HG03039 (cell line): Measurements from ENCODE around the gene ZMAT3.

Source experiments
- ATAC-seq: cut with Tn5 transposase; IDR thresholded peaks from one replicate; pipeline ENCODE4 v1.9.1; 2021; ENCODE audit warnings: mild to moderate bottlenecking, moderate library complexity; ENCODE audit not compliant: unreplicated experiment

The ZMAT3 gene

DNA sequence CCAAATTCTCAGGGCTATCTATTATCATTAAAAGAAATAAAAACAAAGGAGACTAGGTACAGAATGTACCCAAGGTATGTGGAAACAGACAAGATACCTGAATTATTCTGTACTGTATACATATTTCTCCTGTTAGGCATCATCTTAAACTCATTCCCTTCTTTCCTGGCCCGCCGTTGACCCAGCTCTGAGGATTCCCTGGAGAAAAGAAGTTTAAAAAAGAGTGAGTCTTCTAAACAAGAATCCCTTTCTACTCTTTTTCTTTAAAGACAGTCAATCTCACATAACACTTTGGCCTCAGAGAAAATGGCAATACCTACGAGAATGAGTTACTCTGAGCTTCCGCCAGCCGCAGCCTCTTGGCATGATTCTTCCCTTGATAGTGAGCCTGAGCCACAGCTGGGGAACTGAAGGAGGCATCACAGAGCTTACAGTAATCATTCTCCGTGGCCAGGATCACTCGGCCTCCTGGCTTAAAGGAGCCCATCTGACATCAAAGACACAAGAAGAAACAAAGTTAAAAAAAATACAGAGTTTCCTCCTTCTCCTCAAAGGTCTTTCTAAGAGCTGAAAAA lies 44.2 kb downstream of the ZMAT3 start:
- ATAC-seq, result no peak

DNA sequence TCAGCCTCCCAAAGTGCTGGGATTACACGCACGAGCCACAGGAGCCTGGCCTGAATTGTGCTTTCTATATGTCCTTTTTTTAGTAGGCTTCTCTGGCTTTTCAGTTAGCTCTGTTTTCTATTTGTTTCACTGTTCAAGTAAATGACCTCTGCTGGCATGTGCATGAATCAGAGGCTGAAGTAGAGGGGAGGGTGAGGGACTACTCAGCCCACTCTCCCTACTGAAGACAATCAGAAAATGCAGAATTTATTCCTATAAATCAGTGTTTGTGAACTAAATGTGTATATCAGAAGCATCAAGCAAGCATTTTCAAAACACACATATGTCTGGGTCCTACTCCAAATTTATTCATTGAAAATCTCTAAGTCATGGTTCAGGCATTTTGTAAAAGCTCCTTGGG lies 45.0 kb downstream of the ZMAT3 start:
- ATAC-seq, result no peak

DNA sequence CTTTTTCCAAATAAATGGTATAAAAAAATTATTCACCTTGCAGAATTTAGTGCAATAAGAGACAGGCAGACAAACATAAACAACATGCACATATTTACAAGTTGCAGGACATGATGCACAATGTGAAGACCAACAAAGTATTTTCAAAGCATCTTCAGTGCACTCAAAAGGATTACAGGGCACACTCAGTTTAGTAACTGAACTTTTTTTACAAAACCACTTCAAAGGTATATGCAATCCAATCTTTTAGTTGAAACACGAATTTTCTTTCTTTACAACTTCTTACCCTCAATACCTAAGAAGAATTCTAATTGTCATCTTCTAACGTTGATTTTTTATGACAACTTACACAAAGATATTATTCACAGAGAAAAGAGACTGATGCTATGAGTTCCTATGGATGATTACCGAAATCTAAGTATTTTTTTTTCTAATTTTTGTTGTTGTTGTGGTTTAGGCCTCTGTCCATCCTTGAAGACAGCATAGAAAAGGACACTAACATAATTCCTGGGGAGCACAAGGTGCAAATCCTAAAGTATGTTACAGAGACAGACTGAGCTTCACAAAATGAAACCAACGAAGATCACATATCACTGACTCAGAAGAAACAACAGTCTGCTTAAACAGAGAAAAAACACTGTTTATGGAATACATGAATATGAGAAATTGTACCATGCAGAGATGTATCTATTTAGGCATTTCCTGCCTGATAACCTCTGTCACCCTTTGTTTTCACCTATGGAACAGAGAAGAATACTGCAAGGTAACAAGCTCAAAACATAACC lies 50.3 kb downstream of the ZMAT3 start:
- no peak for ATAC-seq

DNA sequence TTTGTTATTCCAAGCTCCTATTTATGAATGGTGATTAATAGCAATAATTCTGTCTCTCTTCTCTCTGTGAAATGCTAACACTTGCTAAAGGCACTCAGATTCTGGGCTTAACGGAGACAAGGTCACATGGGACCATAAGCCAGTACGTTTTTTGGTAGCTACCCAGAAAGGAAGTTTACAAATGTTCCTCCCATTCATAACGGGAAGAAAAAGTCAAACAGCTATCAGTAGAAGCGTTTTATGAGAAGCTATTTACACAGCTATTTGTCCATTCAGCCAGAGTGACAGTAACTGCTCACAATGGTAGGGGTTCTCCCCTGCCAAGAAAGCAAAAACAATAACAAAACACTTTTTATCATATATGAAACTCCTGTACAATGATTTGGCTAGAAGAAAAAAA lies 51.5 kb downstream of the ZMAT3 start:
- ATAC-seq, result no peak

DNA sequence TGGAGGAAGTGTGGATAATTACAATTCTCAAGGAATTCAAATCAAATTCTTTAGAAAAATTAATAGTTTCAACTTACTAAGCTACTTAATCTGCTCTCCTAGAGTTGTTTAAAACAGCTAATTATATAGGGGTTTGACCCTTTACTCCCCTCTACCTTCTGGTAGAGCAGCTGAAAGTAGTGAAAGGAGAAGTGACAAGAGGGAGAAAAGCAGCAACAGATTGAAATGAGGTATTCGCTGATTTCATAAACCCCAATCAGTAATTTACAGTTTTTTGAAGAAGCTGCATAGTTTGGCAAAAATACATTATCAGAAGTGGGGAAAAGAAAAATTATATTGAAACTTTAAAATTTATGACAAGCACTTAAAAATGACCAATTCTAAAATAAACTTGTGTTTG lies 52.8 kb downstream of the ZMAT3 start:
- ATAC-seq, result no peak

DNA sequence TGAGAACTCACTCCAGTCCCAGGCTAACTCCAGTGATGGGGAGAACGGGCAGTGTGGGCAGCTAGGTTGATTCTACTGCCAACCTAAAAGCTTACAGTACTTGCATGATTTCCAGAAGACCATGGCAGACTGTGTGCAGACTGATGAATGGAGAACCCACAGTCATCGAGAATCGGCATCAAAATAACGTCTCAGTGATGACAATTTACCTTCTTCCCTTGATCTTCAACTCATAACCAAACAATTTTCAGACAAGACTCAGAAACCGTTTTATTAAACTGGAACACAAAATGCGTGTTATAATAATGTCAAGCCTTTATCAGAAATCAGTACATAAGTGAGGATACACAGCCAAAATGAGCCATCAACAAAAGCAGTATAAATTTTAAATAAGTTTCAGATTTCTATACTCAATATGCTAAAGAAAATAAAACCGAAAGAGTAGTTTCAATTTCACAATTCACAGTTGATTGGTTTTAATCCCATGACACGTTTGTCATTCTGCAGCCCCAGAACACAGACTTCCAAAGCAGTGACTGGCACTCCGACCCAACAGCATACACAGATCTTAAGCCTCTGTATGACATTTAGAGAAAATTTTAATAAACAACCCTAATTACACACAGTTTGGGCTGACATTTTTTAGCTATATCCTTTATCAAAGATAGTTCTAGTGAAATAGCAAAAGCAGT lies 54.5 kb downstream of the ZMAT3 start:
- peak; percentile 54 for ATAC-seq

DNA sequence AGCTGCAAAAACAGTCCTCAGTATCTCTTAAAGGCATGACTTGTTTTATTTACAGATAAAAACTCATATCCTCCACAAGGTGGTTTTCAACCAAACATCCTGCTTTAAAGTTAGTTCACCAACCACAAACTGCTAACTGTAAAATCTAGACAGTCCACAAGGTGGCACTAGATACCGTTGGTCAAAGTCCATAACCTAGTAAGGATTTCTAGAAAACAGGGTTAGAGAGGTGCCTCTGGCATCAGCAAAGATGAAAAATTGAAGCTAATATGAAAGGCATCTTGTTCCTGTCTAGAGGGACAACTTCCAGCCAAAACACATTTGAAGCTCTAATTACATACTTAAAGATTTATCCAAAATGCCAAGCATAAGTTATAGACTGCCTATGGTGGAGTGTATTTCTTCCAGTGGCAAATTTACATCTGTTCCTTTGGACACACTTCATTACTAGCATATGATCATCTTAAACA lies 56.0 kb downstream of the ZMAT3 start:
- peak; percentile 45 for ATAC-seq

DNA sequence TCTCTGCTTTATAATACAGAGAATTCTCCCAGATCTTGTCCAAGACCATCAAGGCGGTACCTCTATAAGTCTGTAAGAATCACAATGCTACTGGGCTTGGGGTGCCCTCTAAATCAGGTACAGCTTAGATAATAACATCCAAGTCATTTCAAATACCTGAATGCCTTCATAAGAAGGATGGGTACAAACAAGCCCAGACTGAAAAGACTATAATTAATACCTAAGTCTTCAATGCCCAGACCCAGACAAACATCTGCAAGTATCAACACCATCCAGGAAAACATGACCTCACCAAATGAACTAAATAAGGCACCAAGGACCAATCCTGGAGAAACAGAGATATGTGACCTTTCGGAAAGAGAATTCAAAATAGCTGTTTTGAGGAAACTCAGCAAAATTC lies 65.9 kb downstream of the ZMAT3 start:
- no peak for ATAC-seq

DNA sequence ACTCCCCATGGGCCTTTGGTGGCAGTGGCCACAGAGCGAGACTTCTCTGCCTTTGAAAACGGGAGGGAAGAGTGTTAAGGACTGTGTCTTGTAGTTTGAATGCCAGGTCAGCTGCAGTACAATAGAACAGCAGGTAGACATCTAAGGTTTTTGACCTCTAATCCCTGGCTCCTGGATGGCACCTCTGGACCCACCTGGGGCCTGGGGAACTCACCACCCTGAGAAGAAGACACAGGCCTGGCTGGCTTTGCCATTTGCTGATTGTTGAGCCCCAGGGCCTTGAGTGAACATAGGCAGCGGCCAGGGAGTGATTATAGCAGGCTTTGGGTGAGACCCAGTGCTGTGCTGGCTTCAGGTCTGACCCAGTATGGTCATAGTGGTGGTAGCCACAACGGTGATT lies 66.4 kb downstream of the ZMAT3 start:
- ATAC-seq, result no peak

DNA sequence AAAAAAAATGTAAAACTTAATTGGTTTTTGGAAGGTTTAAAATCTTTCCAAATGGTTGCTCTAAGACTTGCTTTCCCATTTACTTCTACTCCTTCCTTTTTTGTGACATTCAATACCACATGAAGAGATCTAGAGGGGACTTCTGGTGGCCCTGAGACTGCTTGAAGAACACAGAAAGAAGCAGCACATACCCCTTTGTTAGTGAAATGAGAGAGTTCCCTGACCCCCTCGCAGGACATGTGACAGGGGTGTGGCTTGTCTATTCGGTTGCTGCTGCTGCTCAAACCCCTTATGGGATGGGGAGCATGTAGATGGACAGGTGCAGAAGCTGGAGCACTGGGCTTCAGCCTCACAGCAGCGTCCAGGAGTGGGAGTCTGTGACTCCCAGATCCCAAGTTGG lies 71.0 kb downstream of the ZMAT3 start:
- no peak for ATAC-seq

DNA sequence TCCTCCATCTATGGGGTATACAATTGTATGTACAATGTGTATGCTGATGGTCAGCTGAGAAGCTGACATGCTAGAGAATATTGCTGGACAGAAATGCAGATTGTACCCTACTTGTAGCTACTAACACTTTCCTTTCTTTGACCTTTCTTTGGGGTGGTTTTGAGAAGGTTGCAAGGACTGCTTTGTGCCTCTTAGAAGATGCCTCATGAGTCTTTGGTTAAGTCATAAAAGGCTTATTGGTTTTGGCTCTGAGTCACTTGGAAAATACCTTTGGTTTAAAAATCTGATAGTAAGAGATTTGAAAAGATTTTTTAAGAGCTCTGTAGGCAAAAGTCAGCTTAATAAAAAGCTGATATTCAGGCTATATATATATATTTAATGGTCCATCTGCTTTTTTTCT lies 71.5 kb downstream of the ZMAT3 start:
- peak; percentile 84 for ATAC-seq

DNA sequence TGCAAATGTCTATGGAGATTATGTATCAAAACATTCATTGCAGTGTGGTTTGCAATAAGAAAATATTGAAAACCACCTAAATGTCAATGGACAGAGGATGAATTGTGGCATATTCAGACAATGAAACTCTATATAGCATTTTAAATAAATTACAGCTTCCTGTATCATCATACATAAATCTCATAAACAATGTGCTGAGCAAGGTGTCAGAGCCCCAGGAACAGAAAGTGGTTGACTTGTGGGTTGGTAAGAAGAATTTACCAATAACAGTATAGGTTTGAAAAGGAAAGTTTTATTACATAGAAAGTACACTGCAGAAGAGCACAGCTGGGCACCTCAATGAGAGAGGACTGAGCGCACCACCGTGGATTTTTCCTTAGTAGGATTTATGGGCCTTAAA lies 75.2 kb downstream of the ZMAT3 start:
- no peak for ATAC-seq

DNA sequence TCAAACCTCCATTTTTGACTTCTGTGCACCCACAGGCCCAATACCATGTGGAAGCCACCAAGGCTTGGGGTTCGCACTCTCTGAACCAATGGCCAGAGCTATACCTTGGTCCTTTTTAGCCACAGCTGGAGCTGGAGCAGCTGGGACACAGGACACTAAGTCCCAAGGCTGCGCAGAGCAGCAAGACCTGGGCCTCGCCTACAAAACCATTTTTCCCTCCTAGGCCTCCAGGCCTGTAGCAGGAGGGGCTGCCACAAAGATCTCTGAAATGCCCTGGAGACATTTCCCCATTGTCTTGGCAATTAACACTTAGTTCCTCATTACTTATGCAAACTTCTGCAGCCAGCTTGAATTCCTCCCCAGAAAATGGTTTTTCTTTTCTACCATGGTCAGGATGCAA lies 81.3 kb downstream of the ZMAT3 start:
- ATAC-seq, result no peak

DNA sequence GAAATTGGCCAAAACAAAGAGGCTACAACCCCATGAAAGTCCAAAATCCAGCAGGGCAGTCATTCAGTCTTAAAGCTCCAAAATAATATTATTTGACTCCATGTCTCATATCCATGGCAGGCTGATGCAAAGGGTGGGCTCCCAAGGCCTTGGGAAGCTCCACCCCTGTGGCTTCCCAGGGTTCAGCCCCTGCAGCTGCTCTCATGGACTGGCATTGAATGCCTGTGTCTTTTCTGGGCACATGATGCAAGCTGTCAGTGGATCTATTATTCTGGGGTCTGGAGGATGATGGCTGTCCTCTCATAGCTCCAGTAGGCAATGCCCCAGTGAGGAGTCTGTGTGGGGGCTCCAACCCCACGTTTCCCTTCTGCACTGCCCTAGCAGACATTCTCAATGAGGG lies 81.8 kb downstream of the ZMAT3 start:
- no peak for ATAC-seq

DNA sequence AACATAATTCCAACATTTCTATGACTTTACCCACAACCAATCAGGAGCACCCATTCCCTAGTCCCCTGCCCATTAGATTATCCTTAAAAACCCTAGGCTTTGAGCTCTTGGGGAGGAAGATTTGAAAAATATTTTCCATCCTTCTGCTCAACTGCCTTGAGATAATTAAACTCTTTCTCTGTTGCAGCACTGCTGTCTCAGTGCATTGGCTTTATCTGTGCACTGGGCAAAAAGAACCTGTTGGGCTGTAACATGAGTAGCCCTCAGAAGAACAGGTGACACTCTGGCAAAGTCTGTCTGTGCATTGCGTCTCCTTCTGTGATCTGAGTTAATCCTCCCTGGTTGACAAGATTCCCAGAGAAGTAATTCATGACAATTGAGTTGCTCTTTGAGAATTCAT lies 83.9 kb downstream of the ZMAT3 start:
- no peak for ATAC-seq

DNA sequence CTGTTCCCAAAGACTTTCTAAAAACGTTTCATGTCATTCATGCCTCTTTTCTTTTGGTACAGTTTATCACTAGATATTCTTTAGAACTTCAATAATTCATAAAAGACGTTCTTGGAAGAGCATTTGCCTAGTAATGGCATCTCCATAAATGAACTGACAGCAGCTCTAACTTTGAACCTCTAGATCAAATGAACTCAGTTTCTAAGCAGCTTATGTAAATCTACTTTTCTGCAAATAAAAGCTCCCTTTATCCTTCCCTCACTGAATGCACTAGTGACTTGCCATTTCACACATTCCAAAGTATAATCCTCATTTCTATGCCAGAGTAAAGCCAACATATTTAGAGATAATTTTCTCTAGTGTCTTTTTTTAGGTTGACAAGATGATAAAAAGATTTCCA lies 85.2 kb downstream of the ZMAT3 start:
- ATAC-seq, result no peak

DNA sequence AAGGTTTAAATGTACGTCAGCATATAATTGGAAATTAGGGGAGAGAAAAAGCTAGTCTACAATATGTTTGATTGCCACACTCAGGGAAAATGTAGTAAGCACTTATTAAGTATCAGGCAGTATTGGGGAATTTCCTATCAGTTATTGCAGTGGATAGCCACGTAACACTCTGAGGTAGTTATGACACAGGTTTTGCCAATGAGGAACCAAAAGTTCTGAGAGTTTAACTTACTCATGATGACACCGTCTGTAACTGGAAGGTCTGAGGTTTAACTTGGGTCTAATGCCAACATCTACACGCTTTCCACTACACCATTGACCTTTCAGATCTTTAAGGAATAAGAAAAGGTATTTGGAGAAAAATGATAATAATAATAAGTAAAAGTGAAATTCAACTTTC lies 89.5 kb downstream of the ZMAT3 start:
- peak; percentile 88 for ATAC-seq

DNA sequence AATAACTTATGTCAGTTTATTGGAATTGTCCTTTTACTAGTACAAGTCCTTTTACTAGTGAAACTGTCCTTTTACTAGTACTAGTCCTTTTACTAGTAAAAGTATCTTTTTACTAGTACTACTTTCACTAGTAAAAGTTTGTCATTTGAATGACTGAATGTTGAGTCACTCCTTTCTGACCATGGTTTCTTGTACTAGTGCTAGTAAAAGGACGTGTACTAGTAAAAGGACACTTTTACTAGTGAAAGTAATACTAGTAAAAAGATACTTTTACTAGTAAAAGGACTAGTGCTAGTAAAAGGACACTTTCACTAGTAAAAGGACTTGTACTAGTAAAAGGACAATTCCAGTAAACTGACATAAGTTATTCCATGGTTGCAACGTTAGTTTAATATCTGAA lies 96.3 kb downstream of the ZMAT3 start:
- no peak for ATAC-seq

DNA sequence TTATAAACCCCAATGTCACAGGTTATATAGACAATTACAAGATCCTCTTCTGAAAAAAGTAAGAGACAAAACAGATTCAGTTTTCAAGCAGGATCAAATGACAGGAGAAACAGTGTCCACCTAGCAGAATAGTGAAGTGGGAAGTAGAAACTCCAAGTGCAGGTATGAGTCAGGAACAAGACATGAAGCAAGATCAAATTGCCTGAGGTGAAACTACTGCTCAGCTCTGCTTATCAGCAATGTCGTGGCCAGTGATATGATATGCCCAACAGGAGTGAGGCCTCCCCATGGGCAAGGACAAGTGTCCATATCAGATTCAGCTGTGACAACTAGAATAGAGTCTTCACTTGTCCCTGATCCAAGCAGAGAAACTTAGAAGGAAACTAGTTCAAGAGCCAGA lies 100.0 kb downstream of the ZMAT3 start:
- ATAC-seq, result no peak

DNA sequence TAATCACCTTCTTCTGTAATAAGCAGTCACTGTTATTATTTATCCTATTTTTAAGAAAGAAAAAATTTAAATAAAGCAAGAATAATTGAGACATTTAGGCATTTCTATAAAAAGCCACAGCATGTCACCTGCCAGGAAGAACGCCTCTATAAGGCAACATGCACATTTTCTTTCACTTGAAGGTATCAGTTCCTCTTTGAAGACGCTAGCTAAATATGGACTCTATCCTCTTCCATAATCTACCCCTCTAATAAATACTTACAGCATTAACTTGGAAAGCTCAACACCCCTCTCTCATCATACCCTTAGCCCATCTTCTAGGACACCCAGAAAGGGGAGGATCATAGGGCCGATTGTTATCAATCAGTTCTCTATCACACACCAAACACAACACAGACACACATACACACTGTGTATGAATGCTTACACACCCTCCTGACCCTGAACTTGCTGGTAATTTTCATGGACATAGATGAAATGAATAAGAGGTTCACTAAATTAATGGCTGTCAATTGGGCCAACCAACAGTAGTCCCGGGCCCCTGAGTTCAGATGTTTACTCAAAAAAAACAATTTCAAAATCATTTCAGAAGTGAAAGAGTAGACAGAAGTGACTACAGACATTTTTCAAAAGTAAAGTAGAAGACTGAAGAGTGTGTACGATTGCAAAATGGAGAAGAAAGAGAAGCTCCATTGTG lies 102.5 kb downstream of the ZMAT3 start:
- ATAC-seq, result peak; percentile 80
